IPS-NIHi7 (cell line): Measurements from ENCODE around the gene TYR.
"Not testable (repeated sequence)": the region's sequence is repeated elsewhere in the genome, so short reads cannot be mapped to it uniquely, and the experiment has no call there.

Experiments
- DNase-seq: peaks from one replicate; pipeline ENCODE4 v3.0.0; 2012; ENCODE audit warnings: mixed read lengths; ENCODE audit errors: extremely low spot score

Gene TYR

DNA sequence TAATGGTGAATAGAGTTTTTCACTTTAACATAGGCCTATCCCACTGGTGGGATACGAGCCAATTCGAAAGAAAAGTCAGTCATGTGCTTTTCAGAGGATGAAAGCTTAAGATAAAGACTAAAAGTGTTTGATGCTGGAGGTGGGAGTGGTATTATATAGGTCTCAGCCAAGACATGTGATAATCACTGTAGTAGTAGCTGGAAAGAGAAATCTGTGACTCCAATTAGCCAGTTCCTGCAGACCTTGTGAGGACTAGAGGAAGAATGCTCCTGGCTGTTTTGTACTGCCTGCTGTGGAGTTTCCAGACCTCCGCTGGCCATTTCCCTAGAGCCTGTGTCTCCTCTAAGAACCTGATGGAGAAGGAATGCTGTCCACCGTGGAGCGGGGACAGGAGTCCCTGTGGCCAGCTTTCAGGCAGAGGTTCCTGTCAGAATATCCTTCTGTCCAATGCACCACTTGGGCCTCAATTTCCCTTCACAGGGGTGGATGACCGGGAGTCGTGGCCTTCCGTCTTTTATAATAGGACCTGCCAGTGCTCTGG, at the start of gene TYR:
Gene TYR (plus strand): TSS at position 185 of the 541 bp plus-strand sequence. CDS start 79 bp downstream, at position 264.
- DNase-seq: no peak

DNA sequence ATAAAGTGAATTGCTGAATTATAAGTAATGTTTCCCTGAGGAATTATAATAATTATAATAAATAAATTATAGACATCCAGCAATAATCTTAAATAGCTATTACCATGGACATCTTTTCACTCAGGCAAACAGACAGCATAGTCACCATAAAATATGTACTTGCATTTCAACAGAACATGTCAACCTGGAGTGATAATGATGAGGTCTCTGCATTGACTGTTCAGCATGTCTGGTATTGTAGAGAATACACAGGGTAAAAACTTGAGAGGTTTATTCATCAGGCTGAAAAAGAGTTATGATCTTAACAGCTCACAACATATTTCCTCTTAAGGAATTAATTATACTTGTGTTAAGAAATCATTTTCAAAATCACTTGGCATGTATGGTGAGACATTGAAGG, 41.1 kb upstream of the TYR start:
- no peak for DNase-seq

DNA sequence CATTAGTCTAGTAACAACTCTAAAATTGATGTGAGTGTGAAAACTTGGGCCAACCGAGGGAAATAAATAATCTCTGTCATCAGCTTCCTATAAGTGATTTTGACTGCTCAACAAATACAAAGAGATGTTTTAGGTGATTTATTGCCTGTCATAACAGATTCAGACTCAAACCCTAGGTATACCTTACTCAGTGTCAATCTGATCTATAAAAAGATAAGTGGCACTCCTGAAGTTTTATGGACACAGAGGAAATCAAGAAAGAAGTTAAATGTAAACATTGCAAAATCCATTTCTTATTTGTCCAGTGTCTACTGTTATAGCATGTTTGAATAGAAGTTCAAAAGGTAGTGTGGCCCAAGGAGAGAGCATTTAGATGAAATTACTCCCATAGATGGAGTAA, 30.4 kb upstream of the TYR start:
- no peak for DNase-seq

DNA sequence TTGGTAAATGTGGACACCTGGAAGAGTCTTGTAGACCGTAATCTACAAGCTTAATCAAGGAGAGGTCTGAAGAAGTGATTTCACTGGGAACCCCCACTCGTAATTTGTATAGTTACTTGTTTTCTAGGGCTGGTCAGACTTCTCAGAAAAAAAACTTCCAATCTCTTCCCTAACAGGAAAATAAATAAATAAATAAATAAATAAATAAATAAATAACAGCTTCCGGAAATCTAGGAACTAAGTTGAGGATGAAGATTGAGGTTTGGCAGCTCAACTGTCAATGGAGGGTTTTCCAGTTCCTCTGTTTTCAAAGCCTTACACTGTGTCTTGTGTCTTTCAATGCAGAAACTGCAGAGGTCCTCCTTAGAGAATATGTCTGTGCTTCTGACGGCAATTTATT, 17.7 kb upstream of the TYR start:
- DNase-seq: no peak

DNA sequence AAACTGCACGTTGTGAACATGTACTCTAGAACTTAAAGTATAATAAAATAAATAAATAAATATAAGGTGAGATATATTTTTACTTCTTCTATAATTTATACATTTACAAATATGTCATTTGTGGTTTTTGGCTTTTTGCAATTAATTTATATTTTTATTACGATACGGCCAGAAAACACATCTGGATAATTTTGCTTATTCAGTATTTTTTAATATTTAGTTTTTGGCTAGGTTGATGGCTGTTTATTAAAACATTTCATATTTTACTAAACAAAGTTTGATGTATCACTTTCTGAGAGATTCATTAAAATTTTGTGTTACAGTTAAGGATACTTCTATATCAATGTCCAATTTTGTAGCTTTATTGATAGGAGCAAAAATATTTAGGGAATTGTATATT, 15.7 kb upstream of the TYR start:
- no peak for DNase-seq

DNA sequence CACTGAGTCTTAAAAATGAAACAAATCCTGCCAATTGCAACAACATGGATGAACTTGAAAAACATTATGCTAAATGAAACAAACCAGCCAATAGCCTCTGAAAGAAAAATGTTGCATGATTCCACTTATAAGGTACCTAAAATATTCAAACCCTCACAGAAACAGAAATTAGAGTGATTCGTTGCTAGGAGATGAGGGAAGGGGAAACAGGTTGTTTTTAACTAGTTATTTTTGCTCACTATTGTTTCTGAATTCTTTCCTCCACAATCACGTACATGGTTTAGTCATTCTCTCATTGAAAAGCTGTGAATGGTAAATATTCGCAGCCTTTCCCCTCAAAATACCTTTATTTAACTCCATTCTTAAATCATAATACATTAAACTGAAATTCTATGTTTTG, 14.0 kb upstream of the TYR start:
- DNase-seq: no peak

DNA sequence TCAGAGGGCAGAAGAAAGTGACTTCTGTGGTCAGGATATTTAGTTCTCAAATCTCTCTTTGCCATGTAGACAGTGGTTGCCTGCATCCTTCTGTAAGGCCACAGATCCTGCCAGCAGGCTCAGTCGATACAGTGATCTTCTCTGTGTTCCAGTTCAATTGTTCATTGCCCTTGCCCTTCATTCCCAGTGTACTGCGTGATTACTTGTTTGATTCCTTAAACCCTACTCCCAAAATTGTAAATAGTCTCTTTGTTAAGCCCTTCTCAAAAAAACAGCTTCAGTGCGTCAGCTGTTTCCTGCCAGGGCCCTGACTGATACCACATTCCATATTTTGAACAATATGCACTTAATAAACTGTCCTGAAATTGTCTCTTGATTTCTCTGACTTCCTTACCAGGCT, 9.3 kb upstream of the TYR start:
- no peak for DNase-seq

DNA sequence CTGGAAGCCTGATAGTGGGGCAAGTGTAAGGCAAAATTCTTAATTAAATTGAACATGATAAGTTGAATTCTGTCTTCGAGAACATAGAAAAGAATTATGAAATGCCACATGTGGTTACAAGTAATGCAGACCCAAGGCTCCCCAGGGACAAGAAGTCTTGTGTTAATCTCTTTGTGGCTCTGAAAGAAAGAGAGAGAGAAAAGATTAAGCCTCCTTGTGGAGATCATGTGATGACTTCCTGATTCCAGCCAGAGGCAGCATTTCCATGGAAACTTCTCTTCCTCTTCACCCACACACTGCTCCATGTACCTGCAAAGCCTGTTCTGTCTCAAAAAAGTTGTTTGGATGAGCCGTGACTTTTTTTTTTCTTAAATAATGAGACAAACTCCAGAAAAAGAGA, 1.9 kb upstream of the TYR start:
- peak; percentile 10 for DNase-seq

DNA sequence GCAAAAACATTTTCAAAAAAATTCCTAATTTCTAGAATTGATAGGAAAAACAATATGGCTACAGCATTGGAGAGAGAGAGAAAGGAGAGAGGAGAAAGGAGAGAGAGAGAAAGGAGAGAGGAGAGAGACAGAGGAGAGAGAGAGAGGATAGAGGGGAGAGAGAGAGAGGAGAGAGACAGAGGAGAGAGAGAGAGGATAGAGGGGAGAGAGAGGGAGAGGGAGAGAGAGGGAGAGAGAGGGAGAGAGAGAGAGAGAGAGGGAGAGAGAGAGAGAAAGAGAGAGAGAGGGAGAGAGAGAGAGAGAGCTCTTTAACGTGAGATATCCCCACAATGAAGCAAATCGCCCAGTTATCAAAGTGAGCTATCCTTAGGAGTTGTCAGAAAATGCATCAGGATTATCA, 737 bp upstream of the TYR start:
- no peak for DNase-seq

DNA sequence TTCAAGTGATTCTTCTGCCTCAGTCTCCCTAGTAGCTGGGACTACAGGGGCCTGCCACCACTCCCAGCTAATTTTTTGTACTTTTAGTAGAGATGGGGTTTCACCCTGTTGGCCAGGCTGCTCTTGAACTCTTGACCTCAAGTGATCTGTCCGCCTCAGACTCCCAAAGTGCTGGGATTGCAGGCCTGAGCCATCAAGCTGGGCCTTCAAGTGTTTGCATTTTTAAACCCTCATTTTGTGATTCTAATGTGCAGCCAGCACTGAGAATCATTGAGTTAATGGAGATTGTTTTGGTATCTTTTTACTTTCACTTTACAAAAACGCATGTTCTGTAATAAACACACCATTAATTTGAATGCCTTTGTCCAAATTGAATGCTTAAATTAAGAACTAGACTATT, 3.4 kb downstream of the TYR start:
- DNase-seq: no peak

DNA sequence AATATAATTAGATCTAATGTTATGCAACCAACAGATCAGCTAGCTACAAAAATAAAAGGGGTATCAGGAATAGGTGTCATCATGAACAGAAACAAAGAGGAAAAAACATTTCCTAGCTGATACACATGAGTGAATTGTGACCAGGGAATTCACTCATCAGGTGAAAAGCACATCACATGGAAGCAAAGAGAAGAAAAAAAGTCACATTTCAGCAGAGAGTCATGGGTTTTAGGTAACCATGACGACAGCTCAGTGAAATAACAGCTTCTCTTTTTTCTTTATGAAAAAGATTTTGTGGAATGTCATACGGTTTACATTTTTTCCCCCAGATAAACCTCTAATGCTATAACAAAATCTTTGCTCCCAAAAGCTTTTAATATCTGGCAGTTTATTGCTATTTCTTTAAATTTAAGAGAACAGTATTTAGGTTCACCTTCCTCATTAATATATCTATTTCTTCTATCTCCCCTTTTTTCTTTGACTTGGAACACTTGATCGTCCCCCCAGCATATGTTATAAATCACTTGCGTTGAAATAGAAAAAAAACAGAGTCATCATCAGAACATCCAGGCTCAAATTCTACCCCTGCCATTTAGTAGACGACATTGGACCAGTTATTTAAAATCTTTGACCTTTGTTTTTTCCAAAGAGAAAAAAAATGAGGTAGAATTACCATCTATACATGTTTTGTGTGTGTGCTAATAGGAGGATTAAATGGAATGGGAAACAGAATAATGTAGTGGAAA, 5.3 kb downstream of the TYR start:
- no peak for DNase-seq

DNA sequence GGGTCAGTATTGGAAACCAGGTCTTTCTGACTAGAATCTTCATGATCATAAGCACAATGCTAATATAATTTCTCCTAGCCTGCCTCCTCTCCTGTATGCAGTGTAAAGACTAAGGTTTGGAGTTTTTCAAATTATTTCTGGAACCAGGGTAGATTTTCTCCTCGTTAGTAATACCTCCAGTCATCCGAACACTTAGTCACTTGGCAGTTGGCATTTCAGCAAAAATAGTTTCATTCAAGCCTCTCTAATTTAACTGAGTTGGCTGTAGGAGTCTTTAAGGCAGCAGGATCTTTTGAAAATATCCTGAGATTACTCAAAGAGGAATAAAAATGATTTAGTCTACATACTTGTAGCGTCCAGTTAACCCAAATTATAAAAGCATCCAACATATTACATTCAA, 6.3 kb downstream of the TYR start:
- no peak for DNase-seq

DNA sequence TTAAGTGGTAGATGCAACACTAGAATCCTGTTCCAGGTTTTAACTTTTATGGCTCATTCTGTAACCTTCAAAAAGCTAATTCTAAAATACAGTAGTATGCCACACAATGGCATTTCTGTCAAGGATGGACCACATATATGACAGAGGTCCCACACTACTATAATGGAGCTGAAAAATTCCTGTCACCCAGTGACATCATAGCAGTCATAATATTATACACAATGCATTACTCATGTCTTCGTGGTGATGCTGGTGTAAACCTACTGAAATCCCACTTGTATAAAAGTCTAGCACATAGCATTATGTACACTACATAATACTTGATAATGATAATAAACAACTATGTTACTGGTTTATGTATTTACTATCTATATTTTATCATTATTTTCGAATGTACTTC, 12.1 kb downstream of the TYR start:
- DNase-seq: no peak

DNA sequence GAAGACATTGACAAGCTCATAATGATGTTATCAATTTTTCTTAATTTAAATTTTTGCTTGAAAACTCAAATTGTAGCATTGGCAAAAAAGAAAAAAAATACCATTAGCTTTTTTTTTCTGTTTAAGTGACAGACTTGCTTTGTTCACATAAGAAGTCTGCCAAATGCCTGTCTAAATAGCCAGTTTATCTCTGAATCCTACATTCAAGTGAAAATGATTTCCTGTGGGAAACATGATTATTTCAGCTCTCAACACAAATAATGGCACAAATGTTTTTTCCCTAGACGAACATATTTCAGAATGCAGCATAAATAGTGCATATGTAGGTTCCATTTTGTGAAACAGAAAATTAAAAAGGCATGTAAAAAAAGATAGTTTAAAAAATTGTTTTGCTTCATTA, 23.5 kb downstream of the TYR start:
- DNase-seq: no peak

DNA sequence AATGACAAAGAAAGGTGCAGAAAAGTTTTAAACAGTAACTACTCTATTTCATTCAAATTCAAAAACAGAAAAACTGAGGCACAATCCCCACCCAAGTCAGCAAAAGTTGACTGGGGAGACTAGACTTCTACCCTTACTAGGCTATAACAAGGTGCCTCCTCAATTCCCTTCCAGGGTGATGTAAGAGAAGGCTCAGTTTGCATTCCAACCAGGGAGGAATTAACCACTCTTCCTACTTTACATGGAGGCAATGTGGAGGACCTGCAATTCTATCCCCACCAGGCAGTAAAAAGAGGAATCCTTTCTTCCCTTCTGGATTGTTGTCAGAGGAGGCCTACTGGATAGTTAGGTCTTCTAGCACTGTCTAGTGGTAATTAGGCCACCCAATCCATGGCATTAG, 26.1 kb downstream of the TYR start:
- peak; percentile 11 for DNase-seq

DNA sequence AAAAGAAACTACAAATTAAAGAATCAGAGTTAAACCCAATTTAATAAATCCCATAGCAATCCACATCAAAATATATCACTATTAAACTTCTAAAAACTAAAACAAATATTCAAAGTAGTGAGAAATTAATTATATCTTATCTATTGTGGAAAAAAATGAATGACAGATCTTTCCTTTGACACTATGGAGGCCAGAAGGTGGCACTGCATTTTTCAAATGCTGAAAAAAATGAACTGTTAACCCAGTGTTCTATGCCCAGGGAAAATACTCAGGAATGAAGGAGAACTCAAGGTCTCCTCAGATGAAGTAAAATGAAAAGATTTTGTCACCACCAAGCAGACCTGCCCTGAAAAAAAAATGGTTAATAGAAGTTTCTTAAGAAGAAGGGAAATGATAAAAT, 27.7 kb downstream of the TYR start:
- no peak for DNase-seq

DNA sequence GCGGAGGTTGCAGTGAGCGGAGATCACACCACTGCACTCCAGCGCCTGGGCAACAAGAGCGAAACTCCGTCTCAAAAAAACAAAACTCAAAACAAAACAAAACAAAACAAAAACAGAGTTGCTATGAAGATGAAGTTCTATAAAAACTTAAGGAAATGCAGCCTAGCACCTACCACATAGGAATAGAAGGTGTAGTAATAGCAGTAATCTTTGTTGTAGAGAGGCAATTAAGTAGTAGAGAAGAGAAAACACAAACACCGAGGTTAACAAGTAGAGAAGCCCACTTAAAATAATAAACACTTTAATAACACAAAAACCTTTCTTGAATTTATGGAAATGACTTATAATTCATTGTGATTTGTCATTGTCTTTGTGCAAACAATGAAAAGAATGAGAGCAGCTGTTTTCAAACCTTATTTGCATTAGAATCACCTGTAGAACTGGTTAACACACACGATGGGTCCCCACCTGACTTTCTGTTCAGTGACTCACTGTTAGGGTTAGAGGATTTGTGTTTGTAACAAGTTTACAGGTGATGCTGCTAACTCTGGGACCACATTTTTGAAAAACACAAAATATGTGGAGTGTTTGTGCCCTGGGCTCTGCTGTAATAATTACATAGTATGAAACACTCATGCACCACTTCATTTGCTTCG, 43.1 kb downstream of the TYR start:
- no peak for DNase-seq

DNA sequence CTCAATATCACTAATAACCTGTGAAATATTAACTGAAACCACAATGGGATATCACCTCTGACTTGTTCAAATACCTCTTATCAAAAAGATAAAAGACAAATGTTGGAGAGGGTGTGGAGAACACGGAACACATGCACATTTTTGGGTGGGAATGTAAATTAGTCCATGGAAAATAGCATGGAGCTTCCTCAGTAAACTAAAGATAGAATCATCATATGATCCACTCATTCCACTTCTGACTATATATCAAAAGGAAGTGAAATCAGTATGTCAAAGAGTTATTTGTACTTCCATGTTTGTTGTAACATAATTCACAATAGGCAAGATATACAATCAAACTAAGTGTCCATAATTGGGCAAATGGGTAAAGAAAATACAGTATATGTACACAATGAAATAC, 57.4 kb downstream of the TYR start:
- no peak for DNase-seq

DNA sequence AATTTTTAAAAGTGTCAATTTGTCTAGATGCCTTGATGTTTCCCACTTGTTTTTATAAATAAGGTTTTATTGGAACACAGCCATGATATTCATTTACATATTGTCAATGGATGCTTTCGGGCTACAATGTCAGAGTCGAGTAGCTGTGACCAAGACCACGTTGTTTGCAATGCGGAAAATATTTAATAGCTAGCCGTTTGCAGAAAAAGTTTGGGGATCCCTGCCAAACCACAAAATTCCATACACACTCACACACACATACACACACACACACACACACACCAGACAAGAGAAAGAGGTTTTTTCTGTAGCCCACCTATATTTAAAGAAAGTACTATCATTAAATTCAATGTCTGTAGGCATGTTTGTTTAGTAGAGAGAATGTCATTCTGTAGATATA, 58.3 kb downstream of the TYR start:
- no peak for DNase-seq

DNA sequence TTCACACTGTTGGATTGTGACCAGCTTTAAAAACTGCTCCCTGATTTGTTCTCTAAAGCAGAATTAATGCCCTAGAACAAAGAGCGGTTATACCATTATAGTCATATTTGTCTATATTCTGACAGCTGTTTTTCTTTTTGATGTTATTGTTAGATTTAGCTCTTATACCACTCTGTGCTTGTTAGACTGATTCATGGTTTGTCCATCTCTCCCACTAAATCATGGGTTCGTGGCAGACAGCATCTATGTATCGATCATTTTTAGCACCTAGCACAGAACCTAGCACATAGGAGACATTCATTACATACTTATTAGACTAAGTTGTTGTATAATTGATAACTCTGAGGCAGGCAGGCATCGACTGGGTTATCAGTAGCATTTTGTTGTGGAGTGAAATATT, 69.3 kb downstream of the TYR start:
- DNase-seq: not testable (repeated sequence)

DNA sequence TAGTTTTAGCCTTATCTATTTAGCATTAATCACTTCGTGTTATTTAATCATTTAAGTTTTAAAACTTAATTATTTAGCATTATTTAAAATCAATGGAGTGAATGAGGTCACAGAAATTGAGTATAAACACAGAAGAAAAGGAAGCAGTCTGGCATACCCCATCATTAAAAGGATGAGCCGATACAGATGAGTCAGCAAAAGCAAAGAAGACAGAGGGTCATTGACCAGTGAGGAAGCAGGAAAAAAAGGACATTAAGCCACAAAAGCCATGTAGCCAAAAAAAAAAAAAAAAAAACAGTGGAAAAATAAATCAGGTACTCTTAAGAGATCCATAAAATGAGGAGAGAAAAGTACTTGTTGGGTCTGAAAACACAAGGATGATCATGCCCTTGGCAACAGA, 71.5 kb downstream of the TYR start:
- no peak for DNase-seq

DNA sequence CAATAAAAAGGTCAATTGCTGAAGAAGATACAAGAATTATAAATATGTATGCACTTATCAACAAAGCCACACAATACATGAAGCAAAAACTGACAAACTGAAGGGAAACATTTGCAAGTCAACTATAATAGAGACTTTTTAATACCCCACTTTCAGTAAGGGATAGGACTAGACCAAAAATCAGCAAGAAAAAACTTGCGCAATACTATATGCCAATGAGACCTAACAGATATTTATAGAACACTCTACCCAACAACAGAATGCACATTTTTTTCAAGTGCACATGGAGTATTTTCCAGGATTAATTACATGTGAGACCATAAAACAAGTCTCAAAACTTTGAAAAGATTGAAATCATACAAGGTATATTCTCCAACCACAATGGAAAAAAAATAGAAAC, 83.8 kb downstream of the TYR start:
- DNase-seq: not testable (repeated sequence)

DNA sequence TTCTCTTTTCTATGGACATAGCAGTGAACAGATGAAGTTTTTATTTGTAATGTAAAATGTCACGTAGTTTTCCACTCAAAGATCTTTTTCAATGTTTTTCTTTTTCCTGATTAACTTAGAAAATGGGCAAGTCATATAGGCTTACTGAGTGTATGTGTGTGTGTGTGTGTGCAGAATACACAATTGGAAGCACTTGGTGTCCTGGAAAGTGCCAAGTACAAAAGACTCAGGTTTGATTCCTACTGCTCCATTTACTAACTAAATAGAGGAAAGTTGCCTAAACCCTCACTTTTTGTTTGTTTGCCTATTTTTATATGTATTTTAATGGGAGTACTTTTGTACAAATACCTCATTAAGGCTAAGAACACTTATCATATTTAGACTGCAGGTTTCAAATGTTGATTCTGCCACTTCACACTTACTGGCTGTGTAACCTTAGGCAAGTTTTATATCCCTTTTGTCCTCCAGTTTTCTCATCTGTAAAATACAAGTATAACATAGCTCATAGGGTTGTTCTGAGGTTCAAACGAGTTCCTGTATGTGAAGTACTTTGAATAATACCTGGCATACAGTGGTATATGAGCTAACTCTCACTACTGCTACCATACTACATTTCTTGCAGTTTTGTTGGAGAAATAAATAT, 90.1 kb downstream of the TYR start:
- DNase-seq: no peak
